Suprapubic skin (tissue), 3 donors: ENCODE data around the gene HOXD12.

Experiments
- CTCF ChIP-seq, 2 donors: fragments of 200-600 bp in 1 of 2; fragments of 450-650 bp in 1 of 2; sonication (generic) in 1 of 2; IDR thresholded peaks; one replicate each; pipeline ENCODE4 v1.5.1; 2016 to 2019; ENCODE audit warnings: antibody characterized with exemption in 2 of 2, mild to moderate bottlenecking in 1 of 2, moderate library complexity in 1 of 2
- POLR2A ChIP-seq, 2 donors: fragments of 450-650 bp; IDR thresholded peaks; one replicate each; pipeline ENCODE4 v1.6.1; 2017; ENCODE audit warnings: antibody characterized with exemption in 2 of 2, mild to moderate bottlenecking in 2 of 2, moderate library complexity in 2 of 2

GRCh38 chr2:176145085-176145969, 45.7 kb downstream of the HOXD12 start:
- no peak for TF ChIP-seq CTCF (IDR thresholded peaks at IDR 0.05)
- no peak for TF ChIP-seq POLR2A (IDR thresholded peaks at IDR 0.05)
